Keratinocyte (primary cell): Measurements from ENCODE around the gene EXT2. TPM values are rescaled to one million over a fixed set of nuclear protein-coding genes. Genes with fewer than 3 reads are reported as not detected.

Experiments used
- DNase-seq: peaks from one replicate; pipeline ENCODE4 v3.0.0-alpha.2; 2011; ENCODE audit warnings: low read depth, missing footprints, low spot score
- FAIRE-seq: peaks from 2 replicates; lab custom pipeline; 2011; peaks lifted over from hg19 to GRCh38; lab: Jason Lieb, UNC
- H2AFZ ChIP-seq: 2 replicates; pipeline ENCODE4 v1.6.0; 2012; ENCODE audit warnings: low read length, control low read depth, inconsistent platforms; ENCODE audit not compliant: control insufficient read depth
- H3K27ac ChIP-seq: 2 replicates; pipeline ENCODE4 v1.5.1; 2011; ENCODE audit warnings: low read length; ENCODE audit not compliant: control insufficient read depth, insufficient read depth
- H3K27me3 ChIP-seq: 3 replicates; pipeline ENCODE4 v1.6.0; 2011; ENCODE audit warnings: low read length; ENCODE audit not compliant: control insufficient read depth, insufficient read depth; ENCODE audit errors: extremely low read depth
- H3K36me3 ChIP-seq, 2 experiments: 2 replicates in 1 of 2; 3 replicates in 1 of 2; pipeline ENCODE4 v1.5.1; 2011; ENCODE audit warnings: low read length in 2 of 2, mild to moderate bottlenecking in 1 of 2; ENCODE audit not compliant: control insufficient read depth in 2 of 2, insufficient read depth in 2 of 2; ENCODE audit errors: extremely low read depth in 1 of 2
- H3K4me1 ChIP-seq: 3 replicates; pipeline ENCODE4 v1.5.1; 2011; ENCODE audit warnings: low read length; ENCODE audit not compliant: control insufficient read depth, insufficient read depth; ENCODE audit errors: extremely low read depth
- H3K4me2 ChIP-seq: 3 replicates; pipeline ENCODE4 v1.6.0; 2011; ENCODE audit warnings: low read depth, low read length; ENCODE audit not compliant: control insufficient read depth, insufficient read depth; ENCODE audit errors: extremely low read depth
- H3K4me3 ChIP-seq, 3 experiments: fragments of 200-600 bp in 1 of 3; sonication (generic) in 1 of 3; 2 replicates in 2 of 3; 3 replicates in 1 of 3; pipeline ENCODE4 v1.5.1; 2011 to 2016; ENCODE audit warnings: low read length in 3 of 3, mild to moderate bottlenecking in 3 of 3, control low read depth in 2 of 3, inconsistent platforms in 1 of 3, low read depth in 1 of 3, mixed read lengths in 1 of 3, mixed run types in 1 of 3, moderate library complexity in 1 of 3; ENCODE audit not compliant: control insufficient read depth in 2 of 3, insufficient read depth in 2 of 3; ENCODE audit errors: extremely low read depth in 1 of 3
- H3K79me2 ChIP-seq: 2 replicates; pipeline ENCODE4 v1.6.0; 2012; ENCODE audit warnings: low read length; ENCODE audit not compliant: control insufficient read depth, insufficient read depth
- H3K9ac ChIP-seq: 3 replicates; pipeline ENCODE4 v1.6.0; 2011; ENCODE audit warnings: low read length; ENCODE audit not compliant: control insufficient read depth, insufficient read depth; ENCODE audit errors: extremely low read depth
- H3K9me1 ChIP-seq: 3 replicates; pipeline ENCODE4 v1.6.0; 2011; ENCODE audit warnings: low read length; ENCODE audit not compliant: control insufficient read depth, insufficient read depth; ENCODE audit errors: extremely low read depth
- H3K9me3 ChIP-seq: 2 replicates; pipeline ENCODE4 v1.5.1; 2012; ENCODE audit warnings: low read depth, low read length; ENCODE audit not compliant: control insufficient read depth
- H4K20me1 ChIP-seq: 3 replicates; pipeline ENCODE4 v1.6.0; 2011; ENCODE audit warnings: low read length; ENCODE audit not compliant: control insufficient read depth, insufficient read depth; ENCODE audit errors: extremely low read depth
- EZH2 ChIP-seq: IDR thresholded peaks from one replicate; pipeline ENCODE4 v1.6.1; 2012; ENCODE audit warnings: inconsistent platforms, mild to moderate bottlenecking, low read length, moderate library complexity
- dilution Hi-C: fragments of 300-500 bp; cut with MboI; formaldehyde crosslinking; loops from one replicate; pipeline ENCODE4 v1.7.0; 2020; ENCODE audit warnings: low sequenced_read_pairs; ENCODE audit not compliant: extremely low pct_ligation_motif_present
- polyA plus RNA-seq, 5 experiments: library from polyadenylated mRNA; depleted of rRNA in 3 of 5; stranded (reverse) in 3 of 5; stranded (forward) in 1 of 5; unstranded in 1 of 5; fragments of >200 nt; gene quantifications; 1 replicate in 1 of 5; 2 replicates in 3 of 5; 3 replicates in 1 of 5; pipeline versions ENCODE4 v1.2.1 to v1.2.3, GENCODE V29; 2011 to 2012; ENCODE audit warnings: missing spikeins in 2 of 5, low read depth in 1 of 5, low replicate concordance in 1 of 5
- TF ChIP-seq, protein P1 (sequence below), 3 experiments: IDR thresholded peaks in 1 of 3; conservative IDR thresholded peaks in 1 of 3; optimal IDR thresholded peaks in 1 of 3; 2 replicates in 2 of 3; 3 replicates in 1 of 3; pipeline versions ENCODE3 to v1.5.1; 2011; ENCODE audit warnings: low read length in 3 of 3, mild to moderate bottlenecking in 3 of 3, moderate library complexity in 2 of 3, control low read depth in 1 of 3, inconsistent platforms in 1 of 3; ENCODE audit not compliant: insufficient read depth in 2 of 3; ENCODE audit errors: extremely low read depth in 1 of 3

The EXT2 gene
- polyA plus RNA-seq, 1 donor (not counting 4 experiments of a cell fraction or from before 2014, with no cell fraction given): 148 TPM

DNA sequence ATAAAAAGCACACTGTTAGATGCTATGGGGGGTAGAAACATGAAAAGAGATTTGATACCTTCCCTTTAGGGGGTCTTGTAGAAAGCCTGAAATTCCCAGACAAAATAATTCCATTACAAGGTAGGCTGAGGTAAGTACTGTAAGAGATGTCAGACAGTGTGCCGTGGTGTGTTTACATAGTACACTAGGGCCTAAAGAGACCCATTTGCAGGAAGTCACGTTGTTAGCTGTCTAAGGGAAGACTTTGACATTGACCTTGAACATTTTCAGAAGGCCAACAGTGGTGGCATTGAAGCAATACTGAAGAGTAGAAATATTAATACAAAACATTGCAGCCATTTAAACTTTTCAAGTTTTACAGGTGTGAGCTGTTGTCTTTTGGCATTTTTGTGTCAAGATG is 30.8 kb downstream of the EXT2 start:
- no peak overlapping the region for H3K4me3 ChIP-seq
- FAIRE-seq: no peak
- no peak overlapping the region for H2AFZ ChIP-seq
- H3K36me3 ChIP-seq: peaks cover 30 to 38% of the 10 kb centered on the region in 2 experiments
- H3K4me1 ChIP-seq: no peaks in the 10 kb centered on the region
- dilution Hi-C loops: no loop called here
- H3K27me3 ChIP-seq: no peaks in the 10 kb centered on the region
- no peak overlapping the region for H3K4me2 ChIP-seq
- H3K9me1 ChIP-seq: no peaks in the 10 kb centered on the region
- TF ChIP-seq EZH2: no peak
- TF ChIP-seq, protein P1, sequence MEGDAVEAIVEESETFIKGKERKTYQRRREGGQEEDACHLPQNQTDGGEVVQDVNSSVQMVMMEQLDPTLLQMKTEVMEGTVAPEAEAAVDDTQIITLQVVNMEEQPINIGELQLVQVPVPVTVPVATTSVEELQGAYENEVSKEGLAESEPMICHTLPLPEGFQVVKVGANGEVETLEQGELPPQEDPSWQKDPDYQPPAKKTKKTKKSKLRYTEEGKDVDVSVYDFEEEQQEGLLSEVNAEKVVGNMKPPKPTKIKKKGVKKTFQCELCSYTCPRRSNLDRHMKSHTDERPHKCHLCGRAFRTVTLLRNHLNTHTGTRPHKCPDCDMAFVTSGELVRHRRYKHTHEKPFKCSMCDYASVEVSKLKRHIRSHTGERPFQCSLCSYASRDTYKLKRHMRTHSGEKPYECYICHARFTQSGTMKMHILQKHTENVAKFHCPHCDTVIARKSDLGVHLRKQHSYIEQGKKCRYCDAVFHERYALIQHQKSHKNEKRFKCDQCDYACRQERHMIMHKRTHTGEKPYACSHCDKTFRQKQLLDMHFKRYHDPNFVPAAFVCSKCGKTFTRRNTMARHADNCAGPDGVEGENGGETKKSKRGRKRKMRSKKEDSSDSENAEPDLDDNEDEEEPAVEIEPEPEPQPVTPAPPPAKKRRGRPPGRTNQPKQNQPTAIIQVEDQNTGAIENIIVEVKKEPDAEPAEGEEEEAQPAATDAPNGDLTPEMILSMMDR (optimal IDR thresholded peaks at IDR 0.05 in 1 of 3, IDR thresholded peaks at IDR 0.05 in 1 of 3, conservative IDR thresholded peaks at IDR 0.05 in 1 of 3; ENCODE audit: extremely low read depth in 1 of 3, insufficient read depth in 2 of 3, low read length in 3 of 3): no peak
- no peak for DNase-seq
- no peak overlapping the region for H3K9ac ChIP-seq
- no peaks in the 10 kb centered on the region for H4K20me1 ChIP-seq
- no peak overlapping the region for H3K27ac ChIP-seq
- H3K79me2 ChIP-seq: peaks cover 4% of the 10 kb centered on the region
- no peaks in the 10 kb centered on the region for H3K9me3 ChIP-seq

DNA sequence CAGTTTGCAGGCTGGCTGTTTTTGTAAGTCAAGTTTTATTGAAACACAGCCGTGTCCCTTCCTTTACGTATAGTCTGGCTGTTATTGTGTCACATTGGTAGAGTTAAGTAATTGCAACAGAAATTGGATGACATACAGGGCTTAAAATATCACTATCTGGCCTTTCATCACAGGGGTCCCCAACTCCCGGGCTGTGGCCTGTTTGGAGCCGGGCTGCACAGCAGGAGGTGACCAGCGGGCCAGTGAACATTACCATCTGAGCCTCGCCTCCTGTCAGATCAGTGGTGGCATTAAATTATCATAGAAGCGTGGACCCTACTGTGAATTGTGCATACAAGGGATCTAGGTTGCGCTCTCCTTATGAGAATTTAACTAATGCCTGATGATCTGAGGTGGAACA is 31.7 kb downstream of the EXT2 start:
- dilution Hi-C loops: no loop called here

More for the DNA sequence above, 31.7 kb downstream of the EXT2 start:
- H3K9ac ChIP-seq: no peak overlapping the region
- no peaks in the 10 kb centered on the region for H3K4me1 ChIP-seq
- H4K20me1 ChIP-seq: no peaks in the 10 kb centered on the region
- no peak overlapping the region for H3K4me2 ChIP-seq
- H2AFZ ChIP-seq: no peak overlapping the region
- peaks cover 2% of the 10 kb centered on the region for H3K79me2 ChIP-seq
- H3K4me3 ChIP-seq: no peak overlapping the region
- no peaks in the 10 kb centered on the region for H3K27me3 ChIP-seq
- FAIRE-seq (no peak), DNase-seq (no peak)
- no peaks in the 10 kb centered on the region for H3K9me1 ChIP-seq
- H3K9me3 ChIP-seq: no peaks in the 10 kb centered on the region
- TF ChIP-seq EZH2: no peak
- TF ChIP-seq, protein P1 (optimal IDR thresholded peaks at IDR 0.05 in 1 of 3, IDR thresholded peaks at IDR 0.05 in 1 of 3, conservative IDR thresholded peaks at IDR 0.05 in 1 of 3; ENCODE audit: extremely low read depth in 1 of 3, insufficient read depth in 2 of 3, low read length in 3 of 3): no peak
- no peak overlapping the region for H3K27ac ChIP-seq
- peaks cover 30 to 38% of the 10 kb centered on the region in 2 experiments for H3K36me3 ChIP-seq
